Dorsolateral prefrontal cortex (tissue), 118 donors: ENCODE results near the gene BLCAP. TPM values are rescaled to one million over a fixed set of nuclear protein-coding genes. Genes with fewer than 3 reads are reported as not detected.

Experiments used
- total RNA-seq, 120 experiments: library from RNA; stranded (reverse); gene quantifications; one replicate each; pipeline versions ENCODE4 v1.2.3 to v1.2.4, GENCODE V29; 2022

Gene BLCAP
- total RNA-seq, 120 experiments from 2014 or later, result 82.4 to 206 (median 151) TPM

Other genes with a start within 250 kb of the BLCAP start
- gene MANBAL, start 238.2 kb downstream of the BLCAP start, total RNA-seq, result 10 to 100 TPM; 30.3 to 66.2 (median 44.9) TPM
- gene SRC, start 181.7 kb downstream of the BLCAP start, total RNA-seq, result 10 to 100 TPM; 14.4 to 53.8 (median 34.1) TPM
- 100 to 1,000 TPM in 2 of 120 experiments, 10 to 100 TPM in 118; 15.0 to 105 (median 49.6) TPM for gene NNAT, start 6.6 kb downstream of the BLCAP start, total RNA-seq
- 10 to 100 TPM; 24.9 to 52.4 (median 41.0) TPM for gene CTNNBL1, start 166.2 kb upstream of the BLCAP start, total RNA-seq